Kidney (tissue), 14 donors: ENCODE results near the gene TCF4. TPM values are rescaled to one million over a fixed set of nuclear protein-coding genes. Genes with fewer than 3 reads are reported as not detected.
A peak's percentile ranks its signal among the peaks of the same experiment; 100 is the strongest.

Experiments
- DNase-seq, 5 donors: peaks; one replicate each; pipeline ENCODE4 v3.0.0-alpha.2; 2013 to 2020
- FAIRE-seq: peaks from 2 replicates; lab custom pipeline; 2012; peaks lifted over from hg19 to GRCh38; lab: Jason Lieb, UNC
- H3K27ac ChIP-seq, 2 donors: one replicate each; pipeline ENCODE4 v1.7.0; 2013; ENCODE audit warnings: low read depth in 2 of 2, low read length in 2 of 2, inconsistent platforms in 1 of 2
- H3K27me3 ChIP-seq: one replicate; pipeline ENCODE4 v1.7.1; 2013; ENCODE audit warnings: low read length, inconsistent platforms; ENCODE audit not compliant: control insufficient read depth, insufficient read depth
- H3K36me3 ChIP-seq, 3 donors: one replicate each; pipeline versions ENCODE4 v1.7.0 to v1.7.1; 2013; ENCODE audit warnings: low read length in 3 of 3, control low read depth in 1 of 3, inconsistent platforms in 1 of 3; ENCODE audit not compliant: insufficient read depth in 3 of 3, control insufficient read depth in 2 of 3
- H3K4me1 ChIP-seq, 3 donors: one replicate each; pipeline versions ENCODE4 v1.7.0 to v1.7.1; 2013; ENCODE audit warnings: low read length in 3 of 3, inconsistent platforms in 1 of 3, low read depth in 1 of 3; ENCODE audit not compliant: control insufficient read depth in 2 of 3, insufficient read depth in 2 of 3
- H3K4me3 ChIP-seq, 3 donors: one replicate each; pipeline versions ENCODE4 v1.7.0 to v1.8.1; 2013; ENCODE audit warnings: low read length in 3 of 3, control low read depth in 1 of 3, inconsistent platforms in 1 of 3
- H3K9ac ChIP-seq, 3 donors: one replicate each; pipeline versions ENCODE4 v1.7.0 to v1.7.1; 2013; ENCODE audit warnings: low read length in 3 of 3, control low read depth in 1 of 3, inconsistent platforms in 1 of 3
- H3K9me3 ChIP-seq, 3 donors: one replicate each; pipeline versions ENCODE4 v1.7.0 to v1.7.1; 2013; ENCODE audit warnings: low read length in 3 of 3, control low read depth in 1 of 3, inconsistent platforms in 1 of 3; ENCODE audit not compliant: control insufficient read depth in 2 of 3, insufficient read depth in 1 of 3
- intact Hi-C: fragments of 100-400 bp; cut with DNase I; formaldehyde crosslinking; loops from one replicate; pipeline ENCODE4 v1.11.1; 2022
- polyA plus RNA-seq: library from polyadenylated mRNA; stranded (reverse); fragments of 350-450 nt; fragmentation: Illumina TruSeq; extraction: RNeasy Lipid Tissue Mini Kit (QIAGEN cat#74804); gene quantifications from one replicate; pipeline ENCODE4 v1.2.3, GENCODE V29; 2014; ENCODE audit warnings: low read depth, low replicate concordance; ENCODE audit not compliant: insufficient read depth
- total RNA-seq: library from RNA; stranded (reverse); fragmentation: NEBNext Ultra II Directional; extraction: Animal tissue kit (Norgen Biotek cat#: 25700); gene quantifications from one replicate; pipeline ENCODE4 v1.2.1, GENCODE V29; 2021
- TF ChIP-seq, protein P1 (sequence below): IDR thresholded peaks from 3 replicates; pipeline ENCODE4 v1.5.1; 2012; ENCODE audit warnings: mild to moderate bottlenecking, moderate library complexity, borderline replicate concordance; ENCODE audit not compliant: insufficient read depth; ENCODE audit errors: extremely low read depth
- donor health status: control.
- donor health status: control.
- donor health status: control.
- donor health status: control.
- donor health status: control.
- donor health status: DM: yes; HTN: yes; CAD: no.
- donor health status: Normal renal cell carcinoma (clear cell type).

The TCF4 gene
- total and polyA plus RNA-seq, 2 donors from 2014 or later = 4.4 to 60.3 TPM

DNA sequence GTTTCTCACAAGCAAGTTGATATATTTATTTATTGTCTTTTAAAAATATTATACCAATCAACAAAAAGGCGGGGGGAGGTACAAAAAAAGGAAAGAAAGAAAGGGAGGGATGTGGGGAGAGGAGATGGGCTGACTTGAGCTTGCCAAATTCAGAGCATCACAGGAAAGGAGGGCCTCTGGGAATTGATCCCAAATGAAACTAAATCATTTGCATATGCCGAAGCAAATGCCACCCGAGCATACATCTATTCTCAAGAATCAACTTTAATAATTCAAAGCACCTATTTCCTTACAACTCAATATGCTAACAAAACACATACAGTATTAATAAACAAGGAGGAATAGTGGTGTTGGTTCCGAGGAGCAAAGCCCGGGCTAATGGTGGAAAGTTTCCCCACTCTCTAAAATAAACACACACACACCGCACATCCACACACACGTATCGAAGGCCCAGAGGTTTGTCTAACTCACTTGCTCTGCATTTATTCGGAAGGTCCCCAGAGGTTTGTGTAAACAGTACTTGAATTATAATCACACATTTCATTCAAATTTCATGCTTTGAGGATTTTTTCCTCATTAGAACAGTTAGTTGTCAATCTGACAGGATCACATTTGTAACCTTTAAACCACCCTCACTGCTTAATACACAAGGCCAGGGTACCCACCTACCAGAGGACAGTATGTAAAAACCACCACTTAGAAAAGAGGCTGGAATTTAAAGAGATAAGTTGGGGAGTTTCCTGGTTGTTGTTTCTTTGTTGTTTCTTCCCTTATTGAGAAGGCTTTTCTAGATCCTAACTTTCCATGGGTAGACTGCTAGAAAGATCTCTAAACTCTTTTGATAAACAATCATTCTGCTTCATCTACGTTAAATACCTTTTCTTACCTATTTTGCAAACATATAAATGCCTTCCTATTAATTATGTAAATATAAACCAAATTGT is 264.7 kb downstream of the TCF4 start:
- H3K9ac ChIP-seq = peak overlapping the region in 2 of 3 donors; percentile 57 to 68
- intact Hi-C loops = no loop called here
- no peaks in the 10 kb centered on the region for H3K9me3 ChIP-seq
- TF ChIP-seq, protein P1, sequence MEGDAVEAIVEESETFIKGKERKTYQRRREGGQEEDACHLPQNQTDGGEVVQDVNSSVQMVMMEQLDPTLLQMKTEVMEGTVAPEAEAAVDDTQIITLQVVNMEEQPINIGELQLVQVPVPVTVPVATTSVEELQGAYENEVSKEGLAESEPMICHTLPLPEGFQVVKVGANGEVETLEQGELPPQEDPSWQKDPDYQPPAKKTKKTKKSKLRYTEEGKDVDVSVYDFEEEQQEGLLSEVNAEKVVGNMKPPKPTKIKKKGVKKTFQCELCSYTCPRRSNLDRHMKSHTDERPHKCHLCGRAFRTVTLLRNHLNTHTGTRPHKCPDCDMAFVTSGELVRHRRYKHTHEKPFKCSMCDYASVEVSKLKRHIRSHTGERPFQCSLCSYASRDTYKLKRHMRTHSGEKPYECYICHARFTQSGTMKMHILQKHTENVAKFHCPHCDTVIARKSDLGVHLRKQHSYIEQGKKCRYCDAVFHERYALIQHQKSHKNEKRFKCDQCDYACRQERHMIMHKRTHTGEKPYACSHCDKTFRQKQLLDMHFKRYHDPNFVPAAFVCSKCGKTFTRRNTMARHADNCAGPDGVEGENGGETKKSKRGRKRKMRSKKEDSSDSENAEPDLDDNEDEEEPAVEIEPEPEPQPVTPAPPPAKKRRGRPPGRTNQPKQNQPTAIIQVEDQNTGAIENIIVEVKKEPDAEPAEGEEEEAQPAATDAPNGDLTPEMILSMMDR = no peak
- FAIRE-seq (no peak), DNase-seq (peak in 1 of 5 donors; percentile 19)
- H3K27me3 ChIP-seq = no peaks in the 10 kb centered on the region
- H3K4me1 ChIP-seq = peaks cover 0 to 5% (median 0%) of the 10 kb centered on the region in 3 donors
- H3K4me3 ChIP-seq = peak overlapping the region in 2 of 3 donors; percentile 78 to 81
- H3K36me3 ChIP-seq = no peaks in the 10 kb centered on the region
- H3K27ac ChIP-seq = peak overlapping the region in 1 of 2 donors; percentile 88

DNA sequence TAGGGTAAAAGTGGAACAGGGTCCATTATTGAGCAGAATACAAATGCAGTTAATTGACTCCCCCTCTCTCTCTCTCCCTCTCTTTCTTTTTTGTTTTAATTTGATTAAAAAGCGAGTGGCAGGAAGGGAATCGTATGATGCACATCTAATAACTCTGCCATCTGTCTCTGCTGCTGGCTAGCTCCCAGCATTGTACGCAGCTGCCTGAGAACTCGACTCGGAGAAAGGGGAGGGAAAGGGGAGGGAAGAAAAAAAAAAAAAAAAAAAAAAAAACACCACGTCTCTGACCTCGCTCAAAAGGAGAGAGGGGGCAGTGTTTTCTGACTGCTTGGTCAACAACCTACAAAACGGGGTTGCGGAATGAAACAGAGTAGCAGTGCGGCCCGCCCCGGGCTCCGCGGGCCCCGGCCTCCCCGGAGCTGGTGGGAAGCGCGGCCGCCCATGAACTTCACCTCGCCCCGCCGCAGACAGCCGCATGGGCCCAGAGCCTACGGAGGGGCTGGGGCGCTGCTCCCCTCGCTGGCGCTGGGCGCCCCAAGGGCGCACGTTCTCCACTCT is 265.7 kb downstream of the TCF4 start:
- Histone ChIP-seq H3K9me3 (no peaks in the 10 kb centered on the region), H3K9ac (peak overlapping the region; percentile 2 to 75 (median 68)), H3K27me3 (no peaks in the 10 kb centered on the region), H3K4me3 (peak overlapping the region; percentile 78 to 85 (median 81)), H3K4me1 (peaks cover 0 to 5% (median 0%) of the 10 kb centered on the region in 3 donors), H3K36me3 (no peaks in the 10 kb centered on the region), H3K27ac (peak overlapping the region; percentile 75 to 88)
- FAIRE-seq (no peak), DNase-seq (peak; percentile 77 to 97 (median 89))
- intact Hi-C loops = no loop called here
- TF ChIP-seq, protein P1 = no peak

- H3K4me3 ChIP-seq = peak overlapping the region; percentile 78 to 85 (median 81)
Observed at GRCh38 chr18:55321265-55322177, 266.5 kb downstream of the TCF4 start.

More at GRCh38 chr18:55321265-55322177, 266.5 kb downstream of the TCF4 start:
- intact Hi-C loops = no loop called here
- H3K36me3 ChIP-seq = no peaks in the 10 kb centered on the region
- TF ChIP-seq, protein P1 = no peak
- peak overlapping the region; percentile 45 to 75 for H3K27ac ChIP-seq
- DNase-seq (peak; percentile 88 to 96 (median 94)), FAIRE-seq (peak; percentile 11)
- H3K27me3 ChIP-seq = no peaks in the 10 kb centered on the region
- peaks cover 0 to 5% (median 0%) of the 10 kb centered on the region in 3 donors for H3K4me1 ChIP-seq
- peak overlapping the region; percentile 21 to 75 (median 68) for H3K9ac ChIP-seq
- no peaks in the 10 kb centered on the region for H3K9me3 ChIP-seq
